ACC112 (cell line): ENCODE results near the gene LRRC3.
"Not testable (repeated sequence)": the region's sequence is repeated elsewhere in the genome, so short reads cannot be mapped to it uniquely, and the experiment has no call there.

Source experiments
- H2AFZ ChIP-seq: fragments of 200-600 bp; sonication (generic); one replicate; pipeline ENCODE4 v1.6.0; 2017; ENCODE audit warnings: antibody characterized with exemption, low read length; ENCODE audit not compliant: unreplicated experiment
- H3K27ac ChIP-seq: fragments of 200-600 bp; sonication (generic); 2 replicates; pipeline ENCODE4 v1.5.1; 2014; ENCODE audit warnings: low read depth, mild to moderate bottlenecking, antibody characterized with exemption, low read length, moderate library complexity
- H3K27me3 ChIP-seq: fragments of 200-600 bp; sonication (generic); 2 replicates; pipeline ENCODE4 v1.6.1; 2014; ENCODE audit warnings: mild to moderate bottlenecking, antibody characterized with exemption, low read length, moderate library complexity, mixed read lengths; ENCODE audit not compliant: insufficient read depth
- H3K36me3 ChIP-seq: fragments of 200-600 bp; sonication (generic); 2 replicates; pipeline ENCODE4 v1.6.1; 2016; ENCODE audit warnings: mild to moderate bottlenecking, antibody characterized with exemption, low read length, moderate library complexity, mixed read lengths; ENCODE audit not compliant: insufficient read depth
- H3K4me1 ChIP-seq: fragments of 200-600 bp; sonication (generic); one replicate; pipeline ENCODE4 v1.6.1; 2016; ENCODE audit warnings: low read length, mixed read lengths; ENCODE audit not compliant: insufficient read depth, unreplicated experiment, control insufficient read depth
- H3K4me3 ChIP-seq: fragments of 200-600 bp; sonication (generic); 2 replicates; pipeline ENCODE4 v1.5.1; 2014; ENCODE audit warnings: mild to moderate bottlenecking, low read depth, low read length
- H3K79me2 ChIP-seq: fragments of 200-600 bp; sonication (generic); one replicate; pipeline ENCODE4 v1.6.0; 2016; ENCODE audit warnings: low read length; ENCODE audit not compliant: control insufficient read depth, unreplicated experiment, insufficient read depth

The LRRC3 gene

DNA sequence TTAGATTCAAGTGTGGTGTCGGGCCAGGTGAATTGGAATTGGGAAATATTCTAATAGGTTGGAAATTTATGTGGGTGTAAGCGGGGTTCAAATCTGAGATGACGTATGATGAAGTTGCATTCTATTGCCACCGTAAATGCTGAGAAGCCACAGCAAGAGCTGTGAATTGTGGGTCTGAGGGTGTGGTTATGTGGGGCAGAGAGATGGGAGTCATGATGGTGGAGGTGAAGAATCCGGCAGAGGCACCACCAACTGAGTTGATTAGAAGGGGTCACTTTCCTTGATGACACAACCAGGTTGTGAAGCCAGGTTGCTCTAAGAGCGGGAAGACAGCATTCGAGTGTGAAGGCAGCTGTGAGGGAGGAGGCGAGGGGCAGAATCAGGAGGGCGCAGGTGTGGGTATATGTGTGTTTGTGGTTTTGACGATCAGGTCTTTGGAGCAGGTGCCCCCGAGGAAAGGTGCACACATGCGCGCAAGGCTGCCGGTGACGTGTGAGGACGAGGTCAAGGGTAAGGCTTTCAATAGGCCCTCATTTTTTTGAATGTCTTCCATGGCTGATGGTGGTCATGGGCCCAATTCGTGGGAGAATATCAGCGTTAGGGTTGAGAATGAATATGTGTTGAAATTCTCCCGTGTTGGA lies 18.7 kb downstream of the LRRC3 start:
- H3K79me2 ChIP-seq, result no peaks in the 10 kb centered on the region
- no peaks in the 10 kb centered on the region for H3K4me1 ChIP-seq
- no peaks in the 10 kb centered on the region for H3K36me3 ChIP-seq
- H3K4me3 ChIP-seq, result no peak overlapping the region
- peaks cover 7% of the 10 kb centered on the region; the same call in 1 of the 2 replicates for H3K27me3 ChIP-seq
- no peak overlapping the region for H3K27ac ChIP-seq
- H2AFZ ChIP-seq, result no peak overlapping the region

DNA sequence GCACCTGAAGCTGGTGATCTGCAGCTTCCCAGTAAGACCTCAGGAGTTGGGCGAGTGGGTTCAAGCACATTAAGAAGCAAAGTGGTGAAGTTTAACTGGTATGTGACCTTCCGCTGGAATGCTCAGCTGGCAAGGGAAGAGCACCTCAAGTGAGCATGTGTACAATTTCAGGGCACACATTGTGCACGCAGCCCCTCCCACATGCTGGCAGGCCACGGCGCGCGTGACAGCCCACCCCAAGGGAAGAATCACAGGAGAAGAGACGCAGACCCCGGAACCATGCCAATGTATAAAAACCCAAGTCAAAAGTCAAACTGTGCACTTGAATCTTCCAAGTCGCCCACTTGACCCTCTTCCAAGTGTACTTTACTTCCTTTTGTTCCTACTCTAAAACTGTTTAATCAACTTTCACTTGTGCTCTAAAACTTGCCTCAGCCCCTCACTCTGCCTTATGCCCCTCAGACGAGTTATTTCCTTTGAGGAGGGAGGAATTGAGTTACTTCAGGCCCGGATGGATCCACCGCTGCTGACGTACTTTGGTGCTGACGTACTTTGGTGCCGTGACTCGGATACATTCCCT lies 20.0 kb downstream of the LRRC3 start:
- Histone ChIP-seq H3K79me2 (no peaks in the 10 kb centered on the region), H3K27me3 (peaks cover 7% of the 10 kb centered on the region; the same call in 1 of the 2 replicates), H2AFZ (no peak overlapping the region), H3K4me1 (no peaks in the 10 kb centered on the region), H3K36me3 (no peaks in the 10 kb centered on the region), H3K27ac (no peak overlapping the region), H3K4me3 (no peak overlapping the region)

DNA sequence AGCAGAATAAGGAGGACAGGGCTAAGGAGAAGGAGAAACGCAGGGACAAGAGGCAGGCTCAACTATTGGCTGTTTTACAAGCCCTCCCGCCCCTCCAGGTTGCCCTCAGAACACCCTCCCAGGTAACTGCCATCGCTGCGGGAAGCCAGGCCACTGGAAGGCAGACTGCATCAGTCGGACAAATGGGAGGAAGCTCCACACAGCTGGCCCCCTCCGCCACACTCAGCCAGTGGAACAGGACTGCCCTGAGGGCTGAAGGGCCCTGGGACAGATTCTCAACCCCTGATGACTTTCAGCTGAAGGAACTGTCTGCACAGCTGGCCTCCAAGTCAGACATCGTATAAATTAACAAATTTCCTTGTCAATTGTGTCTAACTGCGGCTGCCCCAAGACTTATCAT lies 21.8 kb downstream of the LRRC3 start:
- H3K4me3 ChIP-seq, result no peak overlapping the region
- H3K4me1 ChIP-seq, result no peaks in the 10 kb centered on the region
- H2AFZ ChIP-seq, result no peak overlapping the region
- H3K27me3 ChIP-seq, result peaks cover 7% of the 10 kb centered on the region; the same call in 1 of the 2 replicates
- no peak overlapping the region for H3K27ac ChIP-seq
- no peaks in the 10 kb centered on the region for H3K79me2 ChIP-seq
- H3K36me3 ChIP-seq, result no peaks in the 10 kb centered on the region

DNA sequence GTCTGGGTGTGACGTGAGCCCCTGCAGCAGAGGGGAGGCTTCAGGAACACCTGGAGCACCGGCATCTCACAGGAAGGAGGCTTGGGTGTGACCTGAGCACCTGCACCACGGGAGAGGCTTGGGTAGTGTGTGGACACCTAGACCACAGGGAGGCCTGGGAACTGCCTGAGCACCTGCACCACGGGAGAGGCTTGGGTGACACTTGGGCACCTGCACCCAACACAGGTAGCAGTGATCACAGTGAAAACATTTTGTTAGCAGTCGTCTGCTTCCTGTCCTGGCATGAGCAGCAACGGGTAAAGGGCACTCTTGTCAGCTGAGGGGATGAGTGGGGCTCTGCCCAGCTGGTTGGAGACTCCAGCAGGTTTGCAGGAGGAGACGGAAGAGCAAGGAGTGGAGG lies 22.4 kb downstream of the LRRC3 start:
- Histone ChIP-seq H3K27me3 (peaks cover 7% of the 10 kb centered on the region; the same call in 1 of the 2 replicates), H2AFZ (no peak overlapping the region), H3K27ac (no peak overlapping the region), H3K4me3 (no peak overlapping the region), H3K36me3 (no peaks in the 10 kb centered on the region), H3K79me2 (no peaks in the 10 kb centered on the region), H3K4me1 (no peaks in the 10 kb centered on the region)

DNA sequence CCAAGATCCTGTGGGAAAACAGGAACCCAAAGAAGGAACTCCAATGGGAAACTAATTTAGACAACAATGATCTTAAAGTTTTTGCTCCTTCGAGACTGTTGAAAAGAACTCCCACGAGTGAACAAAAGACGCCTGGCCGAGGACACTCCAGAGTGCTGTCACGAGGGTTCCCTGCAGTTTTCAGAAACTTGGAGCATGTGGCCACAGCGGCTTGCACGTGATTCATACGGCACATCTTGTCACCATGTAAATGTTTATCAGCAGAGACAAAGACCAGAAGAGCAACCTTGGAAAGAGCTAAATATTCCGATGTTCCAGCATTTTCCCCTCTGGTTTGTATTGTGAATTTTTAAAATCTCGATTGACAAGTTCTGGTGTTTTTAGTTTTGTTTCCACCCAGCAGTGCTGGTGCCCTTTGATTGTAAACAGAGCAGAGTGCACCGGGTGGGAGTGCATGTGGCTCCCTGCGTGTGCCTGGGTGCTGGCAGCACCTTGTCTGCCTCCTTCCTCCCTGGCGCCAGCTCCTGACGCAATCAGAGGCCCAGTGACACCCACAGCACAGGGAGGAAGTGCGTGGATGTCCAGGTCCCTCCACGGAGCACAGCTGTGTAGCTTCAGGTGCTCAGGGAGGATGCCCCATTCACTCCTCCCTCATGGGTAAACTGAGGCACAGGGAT lies 23.0 kb downstream of the LRRC3 start:
- no peak overlapping the region for H2AFZ ChIP-seq
- peaks cover 9% of the 10 kb centered on the region; the same call in 1 of the 2 replicates for H3K27me3 ChIP-seq
- no peaks in the 10 kb centered on the region for H3K36me3 ChIP-seq
- no peaks in the 10 kb centered on the region for H3K79me2 ChIP-seq
- no peak overlapping the region for H3K27ac ChIP-seq
- no peaks in the 10 kb centered on the region for H3K4me1 ChIP-seq
- H3K4me3 ChIP-seq, result no peak overlapping the region

DNA sequence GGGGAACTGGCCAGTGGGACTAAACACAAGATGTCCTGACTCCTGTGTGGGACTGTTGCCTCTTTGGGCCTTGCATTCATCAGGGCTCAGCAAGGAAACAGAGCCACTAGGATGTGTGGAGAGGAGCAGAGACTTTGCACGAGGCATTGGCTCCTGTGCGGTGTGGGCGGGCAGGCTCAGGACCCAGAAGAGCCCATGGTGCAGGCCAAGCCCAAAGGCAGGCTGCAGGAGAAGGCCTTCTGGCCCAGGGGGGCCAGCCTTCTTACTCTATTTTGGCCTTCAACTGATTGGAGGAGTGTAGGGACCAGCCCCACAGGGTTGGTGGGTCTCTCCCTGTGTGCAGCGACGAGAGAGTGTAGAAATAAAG lies 23.5 kb downstream of the LRRC3 start:
- Histone ChIP-seq H3K4me1 (no peaks in the 10 kb centered on the region), H2AFZ (no peak overlapping the region), H3K27me3 (peaks cover 11% of the 10 kb centered on the region; the same call in 1 of the 2 replicates), H3K36me3 (no peaks in the 10 kb centered on the region), H3K79me2 (no peaks in the 10 kb centered on the region), H3K4me3 (no peak overlapping the region), H3K27ac (no peak overlapping the region)

DNA sequence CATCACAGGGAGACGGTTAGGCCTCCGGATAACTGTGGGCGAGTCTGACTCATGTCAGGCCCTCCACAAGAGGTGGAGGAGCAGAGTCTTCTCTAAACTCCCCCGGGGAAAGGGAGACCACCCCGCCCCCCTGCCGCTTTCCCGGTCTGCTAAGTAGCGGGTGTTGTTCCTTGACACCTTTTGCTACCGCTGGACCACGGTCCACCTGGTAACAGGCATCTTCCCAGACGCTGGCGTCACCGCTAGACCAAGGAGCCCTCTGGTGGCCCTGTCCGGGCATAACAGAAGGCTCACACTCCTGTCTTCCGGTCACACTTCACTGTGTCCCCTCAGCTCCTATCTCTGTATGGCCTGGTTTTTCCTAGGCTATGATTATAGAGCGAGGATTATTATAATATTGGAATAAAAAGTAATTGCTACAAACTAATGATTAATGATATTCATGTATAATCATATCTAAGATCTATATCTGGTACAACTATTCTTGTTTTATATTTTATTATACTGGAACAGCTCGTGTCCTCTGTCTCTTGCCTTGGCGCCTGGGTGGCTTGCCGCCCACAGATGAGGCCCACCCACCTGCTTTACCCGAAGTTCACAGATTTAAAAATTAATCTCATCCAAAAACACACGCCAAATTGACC lies 24.4 kb downstream of the LRRC3 start:
- H3K4me1 ChIP-seq, H3K36me3 ChIP-seq, H3K27ac ChIP-seq, H3K79me2 ChIP-seq, H2AFZ ChIP-seq, H3K4me3 ChIP-seq: not testable (repeated sequence)
- peaks cover 11% of the 10 kb centered on the region; the same call in 1 of the 2 replicates for H3K27me3 ChIP-seq

DNA sequence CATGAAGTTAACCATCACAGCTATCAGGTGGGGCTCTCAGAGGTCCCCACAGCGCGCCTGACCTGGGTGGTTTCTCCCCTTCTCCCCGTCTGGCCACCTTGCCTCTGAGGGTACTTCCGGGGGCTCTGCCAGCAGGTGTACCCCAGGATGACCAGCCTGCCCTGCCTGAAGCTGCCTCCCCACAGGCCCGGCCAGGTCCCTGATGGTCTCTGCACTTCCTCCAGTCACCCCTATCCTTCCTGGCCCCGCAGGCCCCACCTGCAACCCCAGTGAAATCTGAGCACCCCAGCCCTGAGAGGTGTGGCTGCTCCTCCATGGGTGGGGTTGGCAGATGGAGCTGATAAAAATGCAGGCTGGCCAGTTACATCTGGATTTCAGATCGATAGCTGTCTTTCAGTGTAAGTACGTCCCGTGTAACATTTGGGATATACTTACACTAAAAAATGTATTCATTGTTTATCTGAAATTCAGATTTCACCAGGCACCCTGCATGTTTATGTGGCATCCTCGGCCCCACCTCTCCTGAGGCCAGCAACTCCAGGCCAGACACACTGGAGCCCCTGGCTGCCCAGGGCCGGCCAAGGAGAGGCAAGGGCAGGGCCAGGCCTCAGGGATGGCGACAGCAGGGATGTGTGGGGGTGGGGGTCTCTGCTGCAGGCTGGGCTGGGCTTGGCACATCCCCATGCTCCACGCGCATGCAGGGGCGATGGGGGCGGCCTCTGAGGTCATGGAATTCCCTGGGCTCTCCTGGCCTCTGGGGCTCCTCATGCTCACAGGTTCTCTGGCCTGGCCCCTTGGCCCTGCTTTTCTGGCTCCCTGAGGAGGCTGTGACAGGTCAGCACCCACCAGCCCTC lies 25.1 kb downstream of the LRRC3 start:
- Histone ChIP-seq H3K27me3 (peaks cover 11% of the 10 kb centered on the region; the same call in 1 of the 2 replicates), H3K4me1 (no peaks in the 10 kb centered on the region), H3K27ac (no peak overlapping the region), H3K4me3 (no peak overlapping the region), H3K79me2 (no peaks in the 10 kb centered on the region), H2AFZ (no peak overlapping the region), H3K36me3 (no peaks in the 10 kb centered on the region)

DNA sequence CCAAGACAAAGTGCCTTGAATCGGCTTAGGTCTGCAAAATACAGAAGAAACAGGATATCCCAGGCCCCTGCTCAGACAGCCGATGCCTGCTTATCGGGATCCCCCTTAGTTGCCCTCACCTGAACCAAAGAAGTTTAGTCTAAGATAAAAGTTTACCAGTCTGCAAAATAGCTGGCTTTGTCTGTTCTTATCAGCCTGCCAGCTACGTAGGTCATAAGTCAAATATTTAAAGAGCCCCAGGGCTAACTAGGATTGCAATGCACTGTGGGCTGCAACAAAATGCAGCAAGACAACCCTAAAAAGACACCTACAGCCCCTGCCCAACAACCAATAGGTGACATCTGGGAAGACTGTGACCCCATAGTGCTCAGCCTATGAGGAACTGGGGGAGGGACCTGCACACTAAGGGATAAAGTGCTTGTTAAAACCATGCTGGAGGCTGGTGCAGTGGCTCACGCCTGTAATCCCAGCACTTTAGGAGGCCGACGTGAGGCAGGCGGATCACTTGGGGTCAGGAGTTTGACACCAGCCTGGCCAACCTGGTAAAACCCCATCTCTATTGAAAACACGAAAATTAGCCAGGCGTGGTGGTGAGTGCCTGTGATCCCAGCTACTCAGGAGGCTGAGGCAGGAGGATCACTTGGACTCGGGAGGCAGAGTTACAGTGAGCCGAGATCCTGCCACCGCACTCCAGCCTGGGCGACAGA lies 27.4 kb downstream of the LRRC3 start:
- Histone ChIP-seq H2AFZ (no peak overlapping the region), H3K4me1 (no peaks in the 10 kb centered on the region), H3K79me2 (no peaks in the 10 kb centered on the region), H3K36me3 (no peaks in the 10 kb centered on the region), H3K27ac (no peak overlapping the region), H3K27me3 (peaks cover 7% of the 10 kb centered on the region; the same call in 1 of the 2 replicates), H3K4me3 (no peak overlapping the region)
